ENCODE results near the gene DUOX1.

Gene DUOX1

DNA sequence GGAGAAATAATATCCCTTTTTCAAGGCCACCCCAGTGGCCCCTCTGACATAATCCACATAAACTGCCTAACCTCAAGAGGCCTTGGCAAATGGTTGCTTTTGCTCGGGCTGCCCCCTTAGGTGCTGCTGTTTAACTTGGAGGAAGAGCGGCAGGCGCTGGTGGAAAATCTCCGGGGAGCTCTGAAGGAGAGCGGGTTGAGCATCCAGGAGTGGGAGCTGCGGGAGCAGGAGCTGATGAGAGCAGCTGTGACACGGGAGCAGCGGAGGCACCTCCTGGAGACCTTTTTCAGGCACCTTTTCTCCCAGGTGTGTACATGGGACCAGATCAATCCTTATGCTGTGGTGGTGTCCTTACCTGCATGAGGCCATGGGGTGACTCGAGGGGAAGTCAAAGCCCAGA, 15.0 kb downstream of the DUOX1 start:
- DNase-seq, result no peak

DNA sequence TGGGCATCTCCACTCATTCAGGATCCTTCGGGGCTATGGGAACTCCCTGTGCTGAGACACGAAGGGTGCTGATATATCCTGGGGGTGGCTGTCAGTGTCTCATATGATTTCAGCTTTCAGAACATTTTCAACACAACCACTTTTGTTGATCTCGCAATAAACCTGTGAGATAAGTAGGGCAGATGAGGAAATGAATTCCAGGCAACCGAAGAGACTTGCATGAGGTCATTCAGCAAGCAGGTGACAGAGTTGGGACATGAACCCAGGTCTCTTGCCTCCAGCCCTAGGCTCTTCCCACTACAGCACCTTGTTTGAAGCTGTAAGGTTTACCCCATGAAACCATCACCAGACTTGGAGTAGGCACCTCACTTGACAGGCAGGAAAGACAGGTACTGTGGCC, 16.6 kb downstream of the DUOX1 start:
- DNase-seq, result peak; percentile 7

GRCh38 chr15:45147606-45148005, 17.8 kb downstream of the DUOX1 start:
- DNase-seq, result no peak

- no peak for DNase-seq
Measured at GRCh38 chr15:45148076-45149059, 18.6 kb downstream of the DUOX1 start.

DNA sequence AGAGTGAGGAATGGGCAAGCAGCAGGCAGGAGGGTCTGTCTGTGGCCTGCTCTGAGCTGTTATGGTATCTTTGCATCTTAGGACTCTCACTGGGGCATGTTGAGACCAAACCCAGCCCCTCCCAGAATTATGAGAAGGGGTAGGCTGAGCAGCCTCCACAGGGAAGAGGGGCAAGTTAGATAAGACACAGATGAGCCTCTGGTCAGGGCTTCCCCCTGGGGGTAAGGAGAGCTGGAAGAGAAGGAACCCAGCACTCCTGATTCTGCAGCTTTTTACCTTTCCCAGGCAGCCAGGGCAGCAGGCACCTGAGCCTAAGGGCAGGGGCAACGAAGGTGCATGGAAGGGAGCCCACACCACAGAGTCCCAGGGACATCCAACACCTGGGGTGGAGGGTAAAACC, 19.3 kb downstream of the DUOX1 start:
- DNase-seq, result no peak

- no peak for DNase-seq
Measured at GRCh38 chr15:45150481-45150880, 20.7 kb downstream of the DUOX1 start.

DNA sequence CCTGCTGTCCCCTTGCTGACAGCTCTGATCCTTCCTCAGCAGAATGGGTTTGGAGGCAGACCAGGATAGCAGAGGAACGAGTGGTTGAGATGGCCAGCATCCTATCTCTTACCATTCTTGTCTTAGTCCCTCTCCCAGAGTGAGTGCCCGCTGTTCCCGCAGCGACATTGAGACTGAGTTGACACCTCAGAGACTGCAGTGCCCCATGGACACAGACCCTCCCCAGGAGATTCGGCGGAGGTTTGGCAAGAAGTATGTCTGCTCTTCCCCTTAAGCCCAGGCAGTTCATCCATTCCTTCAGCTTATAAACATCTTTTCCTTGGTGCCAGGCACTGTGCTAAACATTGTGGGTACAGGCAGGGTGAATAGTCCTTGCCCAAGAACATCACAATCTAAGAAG, 21.2 kb downstream of the DUOX1 start:
- DNase-seq, result no peak

DNA sequence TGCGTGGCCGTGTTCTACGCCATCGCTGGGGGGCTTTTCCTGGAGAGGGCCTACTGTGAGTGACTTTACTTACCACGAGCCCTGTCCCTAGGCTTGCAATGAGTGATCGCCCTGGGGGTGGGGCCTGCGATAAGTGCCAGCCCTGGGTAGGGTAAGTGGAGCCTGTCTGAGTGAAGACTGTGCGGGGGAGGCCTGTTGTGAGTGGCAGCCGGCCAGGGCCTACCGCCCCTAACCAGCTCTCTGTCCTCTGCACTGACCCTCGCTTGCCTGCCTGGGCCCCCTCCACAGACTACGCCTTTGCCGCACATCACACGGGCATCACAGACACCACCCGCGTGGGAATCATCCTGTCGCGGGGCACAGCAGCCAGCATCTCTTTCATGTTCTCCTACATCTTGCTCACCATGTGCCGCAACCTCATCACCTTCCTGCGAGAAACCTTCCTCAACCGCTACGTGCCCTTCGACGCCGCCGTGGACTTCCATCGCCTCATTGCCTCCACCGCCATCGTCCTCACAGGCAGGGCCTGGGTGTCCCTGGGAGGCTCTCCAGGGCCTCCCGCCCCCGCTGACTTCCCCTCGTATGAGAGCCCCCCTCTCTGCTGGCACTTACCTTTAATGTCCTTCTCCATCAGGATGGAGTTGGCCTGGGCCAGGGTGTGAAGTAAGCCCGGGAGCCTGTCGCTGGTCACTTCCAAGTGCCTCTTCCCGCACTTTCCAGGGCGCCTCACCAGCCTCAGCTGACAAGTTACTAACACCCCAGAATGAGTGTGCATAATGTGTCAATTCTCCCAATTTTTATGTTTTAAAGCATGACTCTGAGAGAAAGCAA, 22.4 kb downstream of the DUOX1 start:
- DNase-seq, result no peak

DNA sequence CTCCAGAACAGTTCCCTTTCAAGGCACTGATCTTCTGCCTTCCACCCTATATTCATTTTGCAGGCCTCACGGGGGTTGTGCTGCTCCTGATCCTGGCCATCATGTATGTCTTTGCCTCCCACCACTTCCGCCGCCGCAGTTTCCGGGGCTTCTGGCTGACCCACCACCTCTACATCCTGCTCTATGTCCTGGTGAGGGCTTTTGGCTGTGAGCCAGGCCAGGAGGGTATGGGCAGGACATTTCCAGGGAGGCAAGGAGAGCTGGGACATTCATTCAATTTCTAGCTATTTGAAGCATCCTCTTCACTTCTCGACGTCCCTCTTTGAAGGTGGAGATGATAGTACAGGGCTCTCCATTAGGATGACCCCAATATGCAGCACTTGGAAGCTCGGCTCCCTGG, 25.9 kb downstream of the DUOX1 start:
- DNase-seq, result no peak

DNA sequence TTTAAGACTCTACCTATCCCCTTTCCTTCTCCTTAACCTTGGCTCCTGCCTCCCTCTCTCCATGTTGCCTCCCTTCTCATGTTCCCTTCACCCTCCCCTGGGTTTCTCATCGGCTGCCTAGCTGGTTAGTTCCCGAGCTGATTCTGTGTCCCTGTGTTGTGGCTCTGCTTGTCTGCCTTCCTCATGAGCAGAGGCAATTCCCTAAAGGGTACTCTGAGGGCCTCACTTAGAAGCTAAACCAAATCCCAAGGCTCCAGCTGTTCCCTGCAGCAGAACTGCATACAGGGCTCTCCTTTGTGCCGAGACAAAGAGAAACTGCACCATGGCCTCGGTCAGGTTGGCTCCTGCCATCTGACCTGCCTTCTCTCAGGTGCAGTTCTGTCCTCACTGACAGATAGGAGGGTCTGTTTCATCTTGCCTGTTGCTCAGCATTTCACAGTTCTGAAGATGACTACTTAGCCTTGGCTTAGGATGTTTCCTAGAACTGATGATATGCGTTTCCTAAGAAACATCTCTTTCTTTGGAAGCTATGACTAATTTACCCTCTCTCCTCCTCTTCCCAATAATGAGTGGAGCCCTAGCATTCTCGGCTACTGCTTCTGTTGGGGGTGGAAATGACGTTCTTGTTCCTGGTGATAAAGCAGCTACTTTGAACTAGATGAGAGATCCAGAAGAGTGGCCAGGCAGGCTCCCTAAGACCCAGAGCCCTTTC, 27.1 kb downstream of the DUOX1 start:
- no peak for DNase-seq

- DNase-seq, result peak; percentile 9
Measured at GRCh38 chr15:45157974-45158373, 28.2 kb downstream of the DUOX1 start.

- DNase-seq, result no peak
Measured at GRCh38 chr15:45161666-45162065, 31.9 kb downstream of the DUOX1 start.

GRCh38 chr15:45162771-45163507, 33.1 kb downstream of the DUOX1 start:
- peak; percentile 80 for DNase-seq

DNA sequence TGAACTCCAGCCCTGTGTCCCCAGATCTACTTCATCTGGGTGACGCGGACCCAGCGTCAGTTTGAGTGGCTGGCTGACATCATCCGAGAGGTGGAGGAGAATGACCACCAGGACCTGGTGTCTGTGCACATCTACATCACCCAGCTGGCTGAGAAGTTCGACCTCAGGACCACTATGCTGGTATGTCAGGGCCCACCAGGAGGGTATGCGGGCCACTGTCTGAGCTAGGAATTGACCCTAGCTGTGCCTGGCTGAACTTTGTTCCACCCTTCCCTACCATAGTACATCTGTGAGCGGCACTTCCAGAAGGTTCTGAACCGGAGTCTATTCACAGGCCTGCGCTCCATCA, 33.7 kb downstream of the DUOX1 start:
- no peak for DNase-seq

- DNase-seq, result no peak
Measured at GRCh38 chr15:45164914-45165313, 35.1 kb downstream of the DUOX1 start.

DNA sequence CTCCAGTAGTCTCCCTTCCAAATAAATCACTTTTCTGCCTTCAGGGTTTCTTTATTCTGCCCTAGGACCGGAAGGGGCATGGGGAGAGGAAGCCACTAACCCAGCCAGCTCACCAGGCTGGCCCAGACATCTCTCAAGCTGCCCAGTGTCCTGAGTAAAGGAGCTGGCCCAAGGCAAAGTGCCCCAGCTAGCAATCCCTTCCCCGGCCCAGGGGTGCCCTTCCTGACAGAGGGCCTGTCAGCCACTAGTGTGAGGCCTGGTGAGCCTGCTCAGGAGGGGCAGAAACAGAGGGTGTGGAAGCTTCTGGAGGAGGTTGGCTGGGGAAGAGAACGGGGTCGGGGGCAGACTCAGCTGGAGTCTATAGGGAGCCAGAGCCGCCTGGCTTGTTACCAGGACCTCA, 35.7 kb downstream of the DUOX1 start:
- no peak for DNase-seq

DNA sequence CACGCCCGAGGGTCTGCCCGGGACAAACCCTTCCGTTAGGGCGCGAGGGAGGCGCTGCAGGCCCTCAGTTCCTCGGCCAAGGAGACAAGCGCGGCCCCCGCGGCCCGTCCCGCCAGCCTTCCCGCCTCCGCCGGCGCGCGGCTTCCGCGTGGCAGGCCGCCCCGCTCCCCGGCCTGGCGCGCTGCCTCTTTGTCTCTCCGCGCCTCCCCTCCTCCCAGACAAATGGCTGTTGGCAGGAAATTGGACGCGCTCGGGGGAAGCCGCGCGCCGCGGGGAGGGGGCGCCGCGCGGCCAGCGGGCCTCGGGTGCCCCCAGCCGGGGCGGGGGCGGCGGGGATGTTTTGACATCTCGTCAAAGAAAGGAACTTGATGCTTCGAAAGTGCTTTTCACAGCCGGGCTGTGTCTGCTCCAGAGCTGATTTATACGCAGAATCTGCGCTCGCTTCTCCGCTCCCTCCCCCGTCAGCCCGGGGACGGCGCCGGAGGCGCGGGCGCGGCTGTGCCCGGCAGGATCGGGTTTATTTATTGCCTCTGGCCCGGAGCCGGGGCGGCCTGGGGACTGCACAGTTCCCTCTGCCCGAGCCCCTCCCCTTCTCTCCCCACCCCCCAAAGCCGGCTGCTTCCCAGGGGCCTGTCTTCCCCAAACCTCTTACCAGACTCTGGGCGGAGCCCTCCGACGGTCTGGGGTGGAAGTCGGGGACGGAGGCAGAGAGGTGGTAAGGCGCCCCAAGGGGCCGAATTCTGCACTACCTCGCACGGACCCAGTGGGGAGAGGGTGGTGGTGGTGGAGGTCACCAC, 37.2 kb downstream of the DUOX1 start:
- peak; percentile 88 for DNase-seq

DNA sequence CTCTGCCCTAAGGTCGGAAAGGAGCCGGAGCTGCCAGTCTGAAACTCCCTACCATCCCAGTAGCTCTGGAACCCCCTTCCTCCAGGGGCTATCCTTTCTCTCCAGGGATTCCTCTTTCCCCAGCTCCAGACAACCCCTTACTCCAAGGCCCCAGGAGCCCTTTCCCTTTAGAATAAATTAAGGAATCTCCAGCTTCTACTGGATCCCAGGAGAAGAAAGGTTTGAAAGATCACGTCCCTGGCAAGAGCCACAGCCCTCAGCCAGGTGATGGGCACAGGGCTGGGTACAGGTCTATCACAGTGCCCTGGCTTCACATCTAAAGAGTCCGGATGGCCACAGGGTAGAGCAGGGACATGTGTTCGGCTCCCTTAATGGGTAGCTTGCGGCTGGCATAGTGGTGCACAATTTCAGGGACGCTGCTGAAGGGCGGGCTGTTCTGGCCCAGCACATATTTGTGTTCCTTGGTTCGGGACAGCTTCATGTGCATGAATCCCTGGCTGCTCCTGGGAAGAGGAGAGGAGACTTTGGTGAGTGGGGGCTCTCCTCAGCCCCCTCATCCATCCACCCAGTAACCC, 37.9 kb downstream of the DUOX1 start:
- no peak for DNase-seq

DNA sequence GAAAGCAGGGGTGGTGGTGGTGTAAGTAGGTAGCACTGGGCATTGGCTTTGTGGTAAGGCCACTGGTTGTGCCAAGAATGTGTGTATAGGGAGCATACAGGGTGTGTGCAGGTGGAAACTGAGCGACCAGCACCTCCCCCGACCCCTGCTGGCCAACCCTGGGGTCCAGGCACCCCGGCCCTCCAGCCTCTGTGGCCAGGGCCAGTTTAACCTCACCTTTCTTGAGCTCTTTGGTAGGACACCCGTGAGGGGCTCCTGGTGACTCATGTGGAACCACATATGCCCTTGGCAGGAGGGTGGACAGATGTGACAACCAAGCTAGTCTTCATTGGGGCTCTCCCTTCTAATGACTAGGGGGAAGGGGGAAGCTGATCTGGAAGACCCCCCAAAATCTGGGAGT, 38.5 kb downstream of the DUOX1 start:
- DNase-seq, result no peak

GRCh38 chr15:45168751-45169551, 39.2 kb downstream of the DUOX1 start:
- no peak for DNase-seq

Data from suppressor macrophage treated with lipopolysaccharide for 4 hours (primary cell).